GM12878 (cell line): ENCODE results near the gene CSTPP1. TPM values are rescaled to one million over a fixed set of nuclear protein-coding genes. Genes with fewer than 3 reads are reported as not detected.

Experiments
- ATAC-seq: fragments of 200-7000 bp; cut with Tn5 transposase; 3 replicates; pipeline ENCODE4 v1.9.1; 2020; ENCODE audit warnings: mild to moderate bottlenecking, moderate library complexity
- BruUV-seq: library from RNA; stranded (reverse); fragments of 400-500 nt; replicated peaks from 2 replicates; lab custom pipeline; 2021; lab: Mats Ljungman, UMichigan
- CTCF ChIA-PET: fragments of 300-600 bp; sonication (Branson Sonifier 250); formaldehyde crosslinking; extraction: SDS; loops from one replicate; lab custom pipeline; 2021; ENCODE audit warnings: inconsistent platforms; lab: Yijun Ruan, JAX
- POLR2A ChIA-PET: fragments of 350-600 bp; formaldehyde crosslinking; extraction: SDS; loops from one replicate; lab custom pipeline; 2021; ENCODE audit warnings: inconsistent platforms; lab: Charles Lee
- RAD21 ChIA-PET: fragments of 300-600 bp; sonication (Branson Sonifier 250); formaldehyde crosslinking; loops from one replicate; lab custom pipeline; 2023; ENCODE audit warnings: antibody characterized with exemption; ENCODE audit not compliant: unreplicated experiment; lab: Charles Lee
- SMC1A ChIA-PET: fragments of 300-600 bp; sonication (Branson Sonifier 250); formaldehyde crosslinking; loops from one replicate; lab custom pipeline; 2023; ENCODE audit not compliant: unreplicated experiment, uncharacterized antibody; lab: Charles Lee
- DNase-seq: peaks from one replicate; pipeline ENCODE4 v3.0.0-alpha.2; 2011; ENCODE audit warnings: low read depth, low spot score
- FAIRE-seq: peaks from 3 replicates; lab custom pipeline; 2011; peaks lifted over from hg19 to GRCh38; lab: Jason Lieb, UNC
- H2AFZ ChIP-seq: 2 replicates; pipeline ENCODE4 v1.6.0; 2011; ENCODE audit warnings: low read depth, low read length, control low read depth; ENCODE audit not compliant: control insufficient read depth
- H3K27ac ChIP-seq: 2 replicates; pipeline ENCODE4 v1.5.1; 2011; ENCODE audit warnings: control low read depth; ENCODE audit not compliant: control insufficient read depth, insufficient read depth
- H3K27me3 ChIP-seq, 2 experiments: replicated peaks in 1 of 2; 2 replicates each; pipeline versions ENCODE4 v1.6.0 to v1.6.1; 2011; ENCODE audit warnings: low read length in 1 of 2; ENCODE audit not compliant: control insufficient read depth in 2 of 2, insufficient read depth in 2 of 2
- H3K36me3 ChIP-seq, 2 experiments: 2 replicates each; pipeline ENCODE4 v1.5.1; 2011; ENCODE audit warnings: low read length in 1 of 2; ENCODE audit not compliant: control insufficient read depth in 2 of 2, insufficient read depth in 2 of 2
- H3K4me1 ChIP-seq: 2 replicates; pipeline ENCODE4 v1.6.1; 2011; ENCODE audit warnings: mild to moderate bottlenecking, low read length, moderate library complexity, mixed read lengths; ENCODE audit not compliant: control insufficient read depth, insufficient read depth
- H3K4me2 ChIP-seq: 2 replicates; pipeline ENCODE4 v1.6.0; 2011; ENCODE audit warnings: control low read depth; ENCODE audit not compliant: control insufficient read depth, insufficient read depth
- H3K4me3 ChIP-seq: fragments of 200-600 bp; sonication (generic); 2 replicates; pipeline ENCODE4 v1.5.1; 2016
- H3K79me2 ChIP-seq: 2 replicates; pipeline ENCODE4 v1.6.0; 2011; ENCODE audit warnings: low read length; ENCODE audit not compliant: control insufficient read depth, insufficient read depth
- H3K9ac ChIP-seq: 2 replicates; pipeline ENCODE4 v1.8.0; 2011; ENCODE audit warnings: low read length, control low read depth, mixed read lengths; ENCODE audit not compliant: control insufficient read depth, insufficient read depth
- H3K9me3 ChIP-seq: replicated peaks from 3 replicates; pipeline ENCODE4 v1.5.1; 2011; ENCODE audit warnings: mild to moderate bottlenecking, low read length; ENCODE audit not compliant: control insufficient read depth, insufficient read depth
- H4K20me1 ChIP-seq: 2 replicates; pipeline ENCODE4 v1.6.0; 2011; ENCODE audit not compliant: control insufficient read depth, insufficient read depth
- BCL11A ChIP-seq: IDR thresholded peaks from 2 replicates; pipeline ENCODE4 v1.6.1; 2011; ENCODE audit warnings: low read depth, low read length
- BRCA1 ChIP-seq: IDR thresholded peaks from 2 replicates; pipeline ENCODE4 v1.6.1; 2011; ENCODE audit warnings: low read depth, low read length, improper control_type of control experiment
- CBX3 ChIP-seq: fragments of 200-600 bp; sonication (generic); IDR thresholded peaks from 2 replicates; pipeline ENCODE4 v1.6.1; 2016; ENCODE audit warnings: low read depth, borderline replicate concordance
- CTCF ChIP-seq, 3 experiments: IDR thresholded peaks in 2 of 3; conservative IDR thresholded peaks in 1 of 3; 2 replicates each; pipeline ENCODE4 v1.5.1; 2011; ENCODE audit warnings: low read depth in 3 of 3, low read length in 3 of 3, mild to moderate bottlenecking in 3 of 3, control low read depth in 2 of 3, moderate library complexity in 2 of 3, inconsistent platforms in 1 of 3, mixed read lengths in 1 of 3; ENCODE audit not compliant: control insufficient read depth in 2 of 3, insufficient read depth in 1 of 3; ENCODE audit errors: extremely low read depth in 1 of 3
- DPF2 ChIP-seq: fragments of 450-650 bp; IDR thresholded peaks from 2 replicates; pipeline ENCODE4 v1.6.1; 2017; ENCODE audit warnings: mild to moderate bottlenecking
- EED ChIP-seq: sonication (generic); IDR thresholded peaks from 2 replicates; pipeline ENCODE4 v1.6.1; 2016; ENCODE audit warnings: antibody characterized with exemption, low read depth
- ESRRA ChIP-seq: IDR thresholded peaks from 2 replicates; pipeline ENCODE4 v1.6.1; 2012; ENCODE audit warnings: mild to moderate bottlenecking, low read length, improper control_type of control experiment
- GATAD2B ChIP-seq: fragments of 450-650 bp; conservative IDR thresholded peaks from 2 replicates; pipeline ENCODE4 v1.6.1; 2017; ENCODE audit warnings: low read depth, mild to moderate bottlenecking, moderate library complexity
- IKZF2 ChIP-seq, 2 experiments: fragments of 450-650 bp; IDR thresholded peaks; 2 replicates each; pipeline ENCODE4 v1.6.1; 2017; ENCODE audit warnings: mild to moderate bottlenecking in 2 of 2, moderate library complexity in 2 of 2
- NRF1 ChIP-seq: conservative IDR thresholded peaks from 2 replicates; pipeline ENCODE4 v1.6.1; 2011; ENCODE audit warnings: mild to moderate bottlenecking, low read depth, low read length, improper control_type of control experiment
- PAX8 ChIP-seq: fragments of 450-650 bp; IDR thresholded peaks from 2 replicates; pipeline ENCODE4 v1.6.1; 2017; ENCODE audit warnings: mild to moderate bottlenecking, moderate library complexity
- RAD51 ChIP-seq: fragments of 450-650 bp; IDR thresholded peaks from 2 replicates; pipeline ENCODE4 v1.6.1; 2016; ENCODE audit warnings: moderate library complexity, mild to moderate bottlenecking, inconsistent platforms
- RFX5 ChIP-seq: IDR thresholded peaks from 2 replicates; pipeline ENCODE4 v1.6.1; 2011; ENCODE audit warnings: low read depth, low read length, improper control_type of control experiment
- RUNX3 ChIP-seq: IDR thresholded peaks from 2 replicates; pipeline ENCODE4 v1.6.1; 2012; ENCODE audit warnings: low read length, inconsistent platforms
- USF2 ChIP-seq: IDR thresholded peaks from 2 replicates; pipeline ENCODE4 v1.6.1; 2011; ENCODE audit warnings: low read depth, low read length, improper control_type of control experiment, borderline replicate concordance
- ZSCAN29 ChIP-seq: fragments of 450-650 bp; IDR thresholded peaks from 2 replicates; pipeline ENCODE4 v1.6.1; 2017; ENCODE audit warnings: mild to moderate bottlenecking, moderate library complexity
- WGBS: methylation state at CpG from one replicate; pipeline ENCODE4 v1.1.6; 2016; ENCODE audit warnings: low lambda C conversion rate; ENCODE audit not compliant: insufficient replicate concordance, insufficient coverage; ENCODE audit errors: missing lambda C conversion rate; 5-methylcytosine and 5-hydroxymethylcytosine counted together
- in situ Hi-C: fragments of 300-500 bp; cut with MboI; formaldehyde crosslinking; loops from 9 replicates; pipeline ENCODE4 v1.14.3; 2018; ENCODE audit warnings: mixed read lengths
- intact Hi-C: fragments of 100-400 bp; cut with micrococcal nuclease; formaldehyde crosslinking; loops from one replicate; pipeline ENCODE4 v1.14.2; 2022; ENCODE audit not compliant: unreplicated experiment
- polyA plus RNA-seq, 11 experiments: library from polyadenylated mRNA; depleted of rRNA in 4 of 11; unstranded in 6 of 11; stranded (reverse) in 5 of 11; fragments of >200 nt; fragmentation: Nextera tagmentation in 4 of 11; fragmentation: Illumina TruSeq in 1 of 11; extraction: Ambion mirVana in 4 of 11; extraction: Trizol in 1 of 11; gene quantifications; 1 replicate in 1 of 11; 2 replicates in 10 of 11; pipeline versions ENCODE4 v1.2.1 to v1.2.3, GENCODE V29; 2011 to 2016; ENCODE audit warnings: inconsistent platforms in 2 of 11, missing spikeins in 2 of 11, low read depth in 1 of 11
- total RNA-seq, 4 experiments: library from RNA; depleted of rRNA in 3 of 4; stranded (reverse); fragments of >200 nt in 3 of 4; fragmentation: Illumina TruSeq in 1 of 4; extraction: Trizol in 1 of 4; gene quantifications; 2 replicates each; pipeline versions ENCODE4 v1.2.1 to v1.2.3, GENCODE V29; 2013 to 2021
- TF ChIP-seq, protein P1 (sequence below): fragments of 450-650 bp; IDR thresholded peaks from 2 replicates; pipeline ENCODE4 v1.6.1; 2017; ENCODE audit warnings: low read depth, mild to moderate bottlenecking, moderate library complexity

Gene CSTPP1
- total and polyA plus RNA-seq, 10 of the 15 experiments (the other 5 are each of a cell fraction or from before 2014, with no cell fraction given), result 7.1 to 23.4 (median 17.5) TPM

DNA sequence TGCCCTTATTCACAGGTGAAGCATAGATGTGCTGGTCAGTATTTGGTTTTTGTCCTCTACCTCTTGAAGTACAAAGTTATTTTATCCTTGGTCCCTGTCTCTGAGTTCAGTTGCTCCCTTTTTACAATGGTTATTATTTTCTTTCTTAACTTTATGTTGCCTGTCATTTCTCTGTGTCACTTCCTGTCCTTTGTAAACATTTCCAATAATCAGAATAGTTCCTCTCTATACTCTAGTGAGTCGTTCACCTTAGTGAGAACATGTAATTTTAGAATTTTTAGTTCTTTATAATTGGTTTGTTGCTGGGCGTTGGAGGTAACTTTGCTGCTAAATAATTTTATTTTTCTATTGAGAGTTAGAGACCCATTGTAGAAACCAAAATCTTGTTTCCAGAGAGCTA is 16.0 kb downstream of the CSTPP1 start:
- ChIA-PET CTCF (interaction anchor here (1.1 kb wide), 1 partner anchor 10 kb away, joined by 3 read pairs; no protein-coding TSS in a partner anchor), SMC1A (no interaction called here), RAD21 (no interaction called here)
- Histone ChIP-seq H3K9me3 (no peaks in the 10 kb centered on the region), H3K4me3 (no peak overlapping the region), H3K9ac (no peak overlapping the region), H3K27me3 (no peaks in the 10 kb centered on the region), H3K27ac (no peak overlapping the region), H3K4me2 (no peak overlapping the region), H3K4me1 (no peaks in the 10 kb centered on the region), H2AFZ (no peak overlapping the region), H3K36me3 (no peaks in the 10 kb centered on the region)
- DNase-seq (no peak), ATAC-seq (no peak), FAIRE-seq (no peak)
- BruUV-seq, result no TSS peak
- TF ChIP-seq RUNX3 (no peak), USF2 (no peak), GATAD2B (no peak), PAX8 (no peak), RFX5 (no peak), NRF1 (no peak), CTCF (IDR thresholded peaks at IDR 0.05 in 2 of 3, conservative IDR thresholded peaks at IDR 0.05 in 1 of 3; ENCODE audit: control insufficient read depth in 2 of 3, extremely low read depth in 1 of 3, insufficient read depth in 1 of 3, low read depth in 3 of 3, low read length in 3 of 3) (no peak), RAD51 (no peak), BRCA1 (no peak), EED (no peak), BCL11A (no peak), ESRRA (no peak), CBX3 (no peak), ZSCAN29 (no peak), IKZF2 (IDR thresholded peaks at IDR 0.05) (no peak), DPF2 (no peak)
- TF ChIP-seq, protein P1, sequence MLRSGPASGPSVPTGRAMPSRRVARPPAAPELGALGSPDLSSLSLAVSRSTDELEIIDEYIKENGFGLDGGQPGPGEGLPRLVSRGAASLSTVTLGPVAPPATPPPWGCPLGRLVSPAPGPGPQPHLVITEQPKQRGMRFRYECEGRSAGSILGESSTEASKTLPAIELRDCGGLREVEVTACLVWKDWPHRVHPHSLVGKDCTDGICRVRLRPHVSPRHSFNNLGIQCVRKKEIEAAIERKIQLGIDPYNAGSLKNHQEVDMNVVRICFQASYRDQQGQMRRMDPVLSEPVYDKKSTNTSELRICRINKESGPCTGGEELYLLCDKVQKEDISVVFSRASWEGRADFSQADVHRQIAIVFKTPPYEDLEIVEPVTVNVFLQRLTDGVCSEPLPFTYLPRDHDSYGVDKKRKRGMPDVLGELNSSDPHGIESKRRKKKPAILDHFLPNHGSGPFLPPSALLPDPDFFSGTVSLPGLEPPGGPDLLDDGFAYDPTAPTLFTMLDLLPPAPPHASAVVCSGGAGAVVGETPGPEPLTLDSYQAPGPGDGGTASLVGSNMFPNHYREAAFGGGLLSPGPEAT, result no peak
- TF ChIP-seq, all 136 proteins: peak for 0
- Histone ChIP-seq H3K79me2 (no peaks in the 10 kb centered on the region), H4K20me1 (no peaks in the 10 kb centered on the region)
- in situ Hi-C loops, result no loop called here
- POLR2A ChIA-PET, result interaction anchor here (0.5 kb wide), 1 partner anchor 36 kb away, joined by 4 read pairs; no protein-coding TSS in a partner anchor
- intact Hi-C loops, result no loop called here
- 77% methylated on average over 2 of the region's 2 CpGs for WGBS
